Body of pancreas (tissue), 4 donors: ENCODE results near the gene SLC6A11.

ENCODE experiments used
- POLR2A ChIP-seq, 3 donors: fragments of 450-650 bp; IDR thresholded peaks; one replicate each; pipeline ENCODE4 v1.6.1; 2016; ENCODE audit warnings: antibody characterized with exemption in 3 of 3, mild to moderate bottlenecking in 2 of 3
- TF ChIP-seq, protein P1 (sequence below), 7 experiments: fragments of 450-650 bp in 4 of 7; fragments of 200-600 bp in 3 of 7; sonication (generic) in 3 of 7; IDR thresholded peaks; one replicate each; pipeline ENCODE4 v1.5.1; 2016 to 2019; ENCODE audit warnings: antibody characterized with exemption in 7 of 7

DNA sequence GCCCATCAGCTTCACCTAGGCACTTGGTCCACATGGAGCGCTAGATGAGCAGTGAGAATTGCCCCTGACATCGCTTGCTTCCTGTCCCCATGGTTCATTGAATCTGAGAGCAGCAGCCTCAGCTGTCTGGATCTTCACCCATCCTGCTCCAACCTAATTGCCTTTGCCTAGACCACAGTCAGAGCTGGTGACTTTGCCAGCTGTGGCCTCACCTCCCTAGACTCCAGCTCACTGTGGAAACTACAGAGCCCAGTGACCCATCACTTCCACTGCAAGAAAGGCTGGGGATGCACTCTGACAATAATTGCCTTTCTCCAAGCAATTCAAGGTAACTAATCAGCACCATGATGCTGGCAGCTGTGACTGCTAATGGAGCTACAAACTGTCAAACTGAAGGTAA lies 145.9 kb downstream of the SLC6A11 start:
- TF ChIP-seq, protein P1, sequence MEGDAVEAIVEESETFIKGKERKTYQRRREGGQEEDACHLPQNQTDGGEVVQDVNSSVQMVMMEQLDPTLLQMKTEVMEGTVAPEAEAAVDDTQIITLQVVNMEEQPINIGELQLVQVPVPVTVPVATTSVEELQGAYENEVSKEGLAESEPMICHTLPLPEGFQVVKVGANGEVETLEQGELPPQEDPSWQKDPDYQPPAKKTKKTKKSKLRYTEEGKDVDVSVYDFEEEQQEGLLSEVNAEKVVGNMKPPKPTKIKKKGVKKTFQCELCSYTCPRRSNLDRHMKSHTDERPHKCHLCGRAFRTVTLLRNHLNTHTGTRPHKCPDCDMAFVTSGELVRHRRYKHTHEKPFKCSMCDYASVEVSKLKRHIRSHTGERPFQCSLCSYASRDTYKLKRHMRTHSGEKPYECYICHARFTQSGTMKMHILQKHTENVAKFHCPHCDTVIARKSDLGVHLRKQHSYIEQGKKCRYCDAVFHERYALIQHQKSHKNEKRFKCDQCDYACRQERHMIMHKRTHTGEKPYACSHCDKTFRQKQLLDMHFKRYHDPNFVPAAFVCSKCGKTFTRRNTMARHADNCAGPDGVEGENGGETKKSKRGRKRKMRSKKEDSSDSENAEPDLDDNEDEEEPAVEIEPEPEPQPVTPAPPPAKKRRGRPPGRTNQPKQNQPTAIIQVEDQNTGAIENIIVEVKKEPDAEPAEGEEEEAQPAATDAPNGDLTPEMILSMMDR (IDR thresholded peaks at IDR 0.05), result no peak
- no peak for TF ChIP-seq POLR2A (IDR thresholded peaks at IDR 0.05)
